OCI-LY3 (cell line): ENCODE data around the gene TJP3.

Experiments
- EZH2phosphoT487 ChIP-seq: fragments of 200-600 bp; shearing (Covaris generic); IDR thresholded peaks from 2 replicates; pipeline ENCODE4 v1.6.1; 2018; ENCODE audit warnings: antibody characterized with exemption, mixed run types, low read depth
- TF ChIP-seq, protein P1 (sequence below): fragments of 200-600, 300-600 bp; sonication (generic); IDR thresholded peaks from 2 replicates; pipeline ENCODE4 v1.5.1; 2014; ENCODE audit warnings: antibody characterized with exemption, low read length, low read depth

DNA sequence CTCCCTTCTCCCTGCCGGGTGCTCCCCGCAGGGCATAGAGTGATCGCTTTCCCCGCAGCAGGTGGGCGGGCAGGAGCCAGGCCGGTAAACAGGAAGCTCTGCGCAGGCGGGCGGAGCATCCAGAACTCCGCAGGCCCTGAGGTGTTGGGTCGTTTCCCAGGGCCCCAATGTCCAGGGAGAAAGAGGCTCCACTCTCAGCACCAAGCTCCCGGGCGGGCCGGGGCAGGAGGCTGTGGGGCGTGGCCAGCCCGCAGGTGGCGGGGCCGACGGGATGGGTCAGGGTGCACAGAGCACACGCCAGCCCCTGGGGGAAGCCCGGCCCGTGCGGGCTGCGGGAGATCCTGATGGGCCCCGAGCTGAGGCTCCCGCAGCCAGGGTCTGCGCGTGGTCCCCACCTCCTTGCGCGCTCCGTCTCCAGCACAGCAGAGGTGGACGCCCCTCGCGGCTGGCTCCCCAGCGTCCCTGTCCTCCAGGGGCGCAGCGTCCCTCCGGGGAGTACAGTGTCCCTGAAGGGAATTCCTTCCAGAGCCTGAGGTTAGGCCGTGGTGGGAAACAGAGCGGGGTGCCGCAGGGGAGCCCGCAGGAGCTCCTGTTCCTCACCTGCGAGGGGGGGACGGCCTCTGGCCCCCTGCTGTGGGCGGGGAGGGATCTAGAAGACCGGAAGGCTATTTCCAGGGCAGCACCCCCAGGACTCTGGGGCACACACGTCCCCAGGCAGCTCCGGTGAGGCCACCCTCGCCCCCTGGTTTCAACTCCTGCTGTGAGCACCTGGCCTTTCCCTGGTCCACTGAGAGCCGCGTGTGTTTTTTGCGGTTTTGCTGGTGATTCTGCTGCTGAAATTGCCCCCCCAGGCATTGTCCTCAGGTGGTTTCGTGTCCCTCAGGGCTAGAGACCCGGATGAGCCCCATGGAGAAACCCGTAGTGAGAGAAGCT lies 20.1 kb upstream of the TJP3 start:
- TF ChIP-seq, protein P1, sequence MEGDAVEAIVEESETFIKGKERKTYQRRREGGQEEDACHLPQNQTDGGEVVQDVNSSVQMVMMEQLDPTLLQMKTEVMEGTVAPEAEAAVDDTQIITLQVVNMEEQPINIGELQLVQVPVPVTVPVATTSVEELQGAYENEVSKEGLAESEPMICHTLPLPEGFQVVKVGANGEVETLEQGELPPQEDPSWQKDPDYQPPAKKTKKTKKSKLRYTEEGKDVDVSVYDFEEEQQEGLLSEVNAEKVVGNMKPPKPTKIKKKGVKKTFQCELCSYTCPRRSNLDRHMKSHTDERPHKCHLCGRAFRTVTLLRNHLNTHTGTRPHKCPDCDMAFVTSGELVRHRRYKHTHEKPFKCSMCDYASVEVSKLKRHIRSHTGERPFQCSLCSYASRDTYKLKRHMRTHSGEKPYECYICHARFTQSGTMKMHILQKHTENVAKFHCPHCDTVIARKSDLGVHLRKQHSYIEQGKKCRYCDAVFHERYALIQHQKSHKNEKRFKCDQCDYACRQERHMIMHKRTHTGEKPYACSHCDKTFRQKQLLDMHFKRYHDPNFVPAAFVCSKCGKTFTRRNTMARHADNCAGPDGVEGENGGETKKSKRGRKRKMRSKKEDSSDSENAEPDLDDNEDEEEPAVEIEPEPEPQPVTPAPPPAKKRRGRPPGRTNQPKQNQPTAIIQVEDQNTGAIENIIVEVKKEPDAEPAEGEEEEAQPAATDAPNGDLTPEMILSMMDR = no peak
- TF ChIP-seq EZH2phosphoT487 = no peak
